H1 (cell line): Measurements from ENCODE around the gene RB1. TPM values are rescaled to one million over a fixed set of nuclear protein-coding genes. Genes with fewer than 3 reads are reported as not detected.
"Not testable (repeated sequence)": the region's sequence is repeated elsewhere in the genome, so short reads cannot be mapped to it uniquely, and the experiment has no call there.

ENCODE experiments used
- CTCF ChIA-PET: fragments of 300-600 bp; sonication (Branson Sonifier 250); formaldehyde crosslinking; loops from one replicate; lab custom pipeline; 2021; ENCODE audit not compliant: partially characterized antibody; lab: Charles Lee
- POLR2A ChIA-PET: fragments of 300-600 bp; sonication (Branson Sonifier 250); formaldehyde crosslinking; loops from one replicate; lab custom pipeline; 2021; ENCODE audit warnings: inconsistent platforms; ENCODE audit not compliant: partially characterized antibody; lab: Charles Lee
- DNase-seq, 2 experiments: peaks; one replicate each; pipeline versions ENCODE4 v3.0.0 to v3.0.0-alpha.2; 2010 to 2022; ENCODE audit warnings: low spot score in 2 of 2, low read depth in 1 of 2, mixed read lengths in 1 of 2
- FAIRE-seq: peaks from 2 replicates; lab custom pipeline; 2011; peaks lifted over from hg19 to GRCh38; lab: Jason Lieb, UNC
- H2AFZ ChIP-seq: 2 replicates; pipeline ENCODE4 v1.8.1; 2012; ENCODE audit warnings: low read length, inconsistent platforms
- H2AK5ac ChIP-seq: 2 replicates; pipeline ENCODE4 v1.6.1; 2013; ENCODE audit warnings: low read depth, low read length
- H2BK120ac ChIP-seq: replicated peaks from 2 replicates; pipeline ENCODE3; 2013; ENCODE audit warnings: low read depth, low read length, inconsistent platforms
- H2BK12ac ChIP-seq: 2 replicates; pipeline ENCODE4 v1.6.1; 2013; ENCODE audit warnings: low read depth, low read length
- H2BK15ac ChIP-seq: 2 replicates; pipeline ENCODE4 v1.6.1; 2013; ENCODE audit warnings: low read length
- H2BK20ac ChIP-seq: 2 replicates; pipeline ENCODE4 v1.6.1; 2013; ENCODE audit warnings: low read length
- H2BK5ac ChIP-seq: 2 replicates; pipeline ENCODE4 v1.6.1; 2013; ENCODE audit warnings: low read depth, low read length
- H3K14ac ChIP-seq: 2 replicates; pipeline ENCODE4 v1.6.1; 2013; ENCODE audit warnings: inconsistent platforms; ENCODE audit not compliant: insufficient read length
- H3K18ac ChIP-seq: 2 replicates; pipeline ENCODE4 v1.6.1; 2013; ENCODE audit warnings: low read length; ENCODE audit errors: extremely low read depth
- H3K23ac ChIP-seq: 2 replicates; pipeline ENCODE4 v1.6.1; 2013; ENCODE audit warnings: inconsistent platforms; ENCODE audit not compliant: insufficient read length
- H3K23me2 ChIP-seq: 2 replicates; pipeline ENCODE4 v1.6.1; 2013; ENCODE audit warnings: low read depth, low read length
- H3K27ac ChIP-seq: 2 replicates; pipeline ENCODE4 v1.6.1; 2011; ENCODE audit warnings: low read depth, low read length, inconsistent platforms
- H3K27me3 ChIP-seq, 4 experiments: replicated peaks in 1 of 4; 1 replicate in 1 of 4; 2 replicates in 3 of 4; pipeline versions ENCODE4 v1.6.1 to v1.8.1; 2011 to 2013; ENCODE audit warnings: low read length in 3 of 4, mild to moderate bottlenecking in 3 of 4, inconsistent platforms in 2 of 4, mixed read lengths in 2 of 4, moderate library complexity in 1 of 4; ENCODE audit not compliant: control insufficient read depth in 3 of 4, insufficient read depth in 3 of 4; ENCODE audit errors: extremely low read depth in 1 of 4
- H3K36me3 ChIP-seq, 4 experiments: 2 replicates each; pipeline versions ENCODE4 v1.6.1 to v1.8.1; 2011 to 2013; ENCODE audit warnings: mild to moderate bottlenecking in 4 of 4, low read length in 3 of 4, moderate library complexity in 2 of 4, control low read depth in 1 of 4, inconsistent platforms in 1 of 4; ENCODE audit not compliant: insufficient read depth in 4 of 4, control insufficient read depth in 2 of 4
- H3K4ac ChIP-seq: replicated peaks from 2 replicates; pipeline ENCODE3; 2013; ENCODE audit warnings: low read length, low read depth, mixed read lengths, inconsistent platforms; ENCODE audit not compliant: insufficient read length
- H3K4me1 ChIP-seq, 4 experiments: replicated peaks in 1 of 4; 1 replicate in 1 of 4; 2 replicates in 3 of 4; pipeline versions ENCODE4 v1.6.1 to v1.8.1; 2011 to 2013; ENCODE audit warnings: low read length in 3 of 4, inconsistent platforms in 2 of 4, mixed read lengths in 1 of 4; ENCODE audit not compliant: insufficient read depth in 4 of 4, control insufficient read depth in 3 of 4
- H3K4me2 ChIP-seq, 2 experiments: 2 replicates each; pipeline versions ENCODE4 v1.6.1 to v1.8.1; 2011 to 2013; ENCODE audit warnings: low read depth in 2 of 2, low read length in 2 of 2, control low read depth in 1 of 2, inconsistent platforms in 1 of 2, mild to moderate bottlenecking in 1 of 2; ENCODE audit not compliant: insufficient read depth in 1 of 2
- H3K4me3 ChIP-seq, 4 experiments: fragments of 200-600, 300-600 bp in 1 of 4; sonication (generic), shearing (Covaris generic), sonication (Bioruptor Twin) in 1 of 4; 2 replicates each; pipeline versions ENCODE4 v1.5.1 to v1.8.1; 2011 to 2016; ENCODE audit warnings: low read length in 4 of 4, low read depth in 3 of 4, control low read depth in 2 of 4, inconsistent platforms in 2 of 4, mild to moderate bottlenecking in 2 of 4, mixed read lengths in 1 of 4, moderate library complexity in 1 of 4; ENCODE audit not compliant: insufficient read depth in 2 of 4; ENCODE audit errors: extremely low read depth in 1 of 4
- H3K56ac ChIP-seq: replicated peaks from 2 replicates; pipeline ENCODE3; 2013; ENCODE audit warnings: low read depth, mild to moderate bottlenecking, mixed read lengths, low read length, inconsistent platforms; ENCODE audit not compliant: insufficient read length
- H3K79me1 ChIP-seq: 2 replicates; pipeline ENCODE4 v1.6.1; 2013; ENCODE audit warnings: low read depth, low read length, control low read depth
- H3K79me2 ChIP-seq, 2 experiments: 2 replicates each; pipeline versions ENCODE4 v1.6.1 to v1.8.1; 2012 to 2013; ENCODE audit warnings: low read length in 2 of 2, mild to moderate bottlenecking in 2 of 2, inconsistent platforms in 1 of 2; ENCODE audit not compliant: insufficient read depth in 2 of 2, control insufficient read depth in 1 of 2
- H3K9ac ChIP-seq, 4 experiments: replicated peaks in 1 of 4; 1 replicate in 1 of 4; 2 replicates in 3 of 4; pipeline versions ENCODE4 v1.6.1 to v1.8.1; 2011 to 2013; ENCODE audit warnings: low read depth in 3 of 4, low read length in 3 of 4, control low read depth in 2 of 4, mild to moderate bottlenecking in 2 of 4, moderate library complexity in 2 of 4, inconsistent platforms in 1 of 4; ENCODE audit errors: extremely low read depth in 1 of 4
- H3K9me3 ChIP-seq, 2 experiments: 2 replicates each; pipeline versions ENCODE4 v1.6.1 to v1.8.1; 2012 to 2013; ENCODE audit warnings: mild to moderate bottlenecking in 2 of 2, moderate library complexity in 2 of 2, control low read depth in 1 of 2, inconsistent platforms in 1 of 2, low read depth in 1 of 2, low read length in 1 of 2, mixed read lengths in 1 of 2; ENCODE audit not compliant: insufficient read depth in 2 of 2
- H4K20me1 ChIP-seq, 2 experiments: replicated peaks in 1 of 2; 2 replicates each; pipeline versions ENCODE3 to v1.8.1; 2011 to 2013; ENCODE audit warnings: inconsistent platforms in 2 of 2, low read length in 2 of 2, mild to moderate bottlenecking in 1 of 2; ENCODE audit not compliant: insufficient read depth in 2 of 2, control insufficient read depth in 1 of 2
- H4K5ac ChIP-seq: 2 replicates; pipeline ENCODE4 v1.6.1; 2013; ENCODE audit warnings: low read length, low read depth, mixed read lengths, inconsistent platforms; ENCODE audit not compliant: insufficient read length
- H4K8ac ChIP-seq: 2 replicates; pipeline ENCODE4 v1.8.0; 2013; ENCODE audit warnings: mild to moderate bottlenecking, moderate library complexity, low read length, inconsistent platforms; ENCODE audit not compliant: insufficient read depth; ENCODE audit errors: extremely low read depth
- H4K91ac ChIP-seq: replicated peaks from 2 replicates; pipeline ENCODE3; 2013; ENCODE audit warnings: low read length, mixed read lengths, inconsistent platforms; ENCODE audit not compliant: insufficient read length
- RNF2 ChIP-seq: fragments of 200-900, 300-1000 bp; sonication (generic); IDR thresholded peaks from 2 replicates; pipeline ENCODE4 v1.7.1; 2016; ENCODE audit warnings: borderline replicate concordance, low read depth, mild to moderate bottlenecking, antibody characterized with exemption, low read length; ENCODE audit not compliant: poor library complexity, severe bottlenecking; ENCODE audit errors: missing control alignments
- polyA plus RNA-seq, 7 experiments: library from polyadenylated mRNA; depleted of rRNA in 3 of 7; stranded (reverse) in 5 of 7; unstranded in 2 of 7; fragments of >200 nt in 5 of 7; fragments of 200-250 nt in 2 of 7; gene quantifications; 1 replicate in 5 of 7; 2 replicates in 1 of 7; 4 replicates in 1 of 7; pipeline versions ENCODE4 v1.2.1 to v1.2.3, GENCODE V29; 2011 to 2013; ENCODE audit warnings: missing spikeins in 2 of 7, mixed read lengths in 2 of 7
- total RNA-seq: library from RNA; stranded (reverse); fragmentation: NEBNext Ultra II Directional; extraction: Animal tissue kit (Norgen Biotek cat#: 25700); gene quantifications from 2 replicates; pipeline ENCODE4 v1.2.1, GENCODE V29; 2021
- TF ChIP-seq, protein P1 (sequence below), 3 experiments: IDR thresholded peaks; 1 replicate in 2 of 3; 2 replicates in 1 of 3; pipeline versions ENCODE4 v1.5.1 to v1.6.1; 2011; ENCODE audit warnings: low read length in 3 of 3, mild to moderate bottlenecking in 3 of 3, inconsistent platforms in 2 of 3, low read depth in 1 of 3, moderate library complexity in 1 of 3; ENCODE audit not compliant: insufficient read depth in 1 of 3; ENCODE audit errors: control extremely low read depth in 1 of 3

Gene RB1
- total and polyA plus RNA-seq, 2 of the 8 experiments (the other 6 are each of a cell fraction or from before 2014, with no cell fraction given), result 4.1 to 17.5 TPM

DNA sequence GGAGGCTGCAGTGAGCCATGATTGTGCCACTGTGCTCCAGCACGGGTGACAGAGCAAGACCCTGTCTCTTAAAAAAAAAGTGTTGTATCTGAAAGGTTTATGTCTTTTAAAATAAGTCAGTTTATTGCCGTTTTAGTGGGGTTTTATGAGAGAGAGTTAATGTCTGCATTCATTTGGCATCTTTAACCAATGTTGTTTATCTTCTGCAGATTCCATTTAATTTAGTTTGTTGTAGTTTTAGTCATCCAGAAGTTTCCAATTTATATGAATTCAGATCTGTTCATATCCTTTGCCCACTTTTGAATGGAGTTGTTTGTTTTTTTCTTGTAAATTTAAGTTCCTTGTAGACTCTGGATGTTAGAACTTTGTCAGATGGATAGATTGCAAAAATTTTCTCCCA is 146.1 kb downstream of the RB1 start (continued):
- TF ChIP-seq, protein P1, sequence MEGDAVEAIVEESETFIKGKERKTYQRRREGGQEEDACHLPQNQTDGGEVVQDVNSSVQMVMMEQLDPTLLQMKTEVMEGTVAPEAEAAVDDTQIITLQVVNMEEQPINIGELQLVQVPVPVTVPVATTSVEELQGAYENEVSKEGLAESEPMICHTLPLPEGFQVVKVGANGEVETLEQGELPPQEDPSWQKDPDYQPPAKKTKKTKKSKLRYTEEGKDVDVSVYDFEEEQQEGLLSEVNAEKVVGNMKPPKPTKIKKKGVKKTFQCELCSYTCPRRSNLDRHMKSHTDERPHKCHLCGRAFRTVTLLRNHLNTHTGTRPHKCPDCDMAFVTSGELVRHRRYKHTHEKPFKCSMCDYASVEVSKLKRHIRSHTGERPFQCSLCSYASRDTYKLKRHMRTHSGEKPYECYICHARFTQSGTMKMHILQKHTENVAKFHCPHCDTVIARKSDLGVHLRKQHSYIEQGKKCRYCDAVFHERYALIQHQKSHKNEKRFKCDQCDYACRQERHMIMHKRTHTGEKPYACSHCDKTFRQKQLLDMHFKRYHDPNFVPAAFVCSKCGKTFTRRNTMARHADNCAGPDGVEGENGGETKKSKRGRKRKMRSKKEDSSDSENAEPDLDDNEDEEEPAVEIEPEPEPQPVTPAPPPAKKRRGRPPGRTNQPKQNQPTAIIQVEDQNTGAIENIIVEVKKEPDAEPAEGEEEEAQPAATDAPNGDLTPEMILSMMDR (IDR thresholded peaks at IDR 0.05; ENCODE audit: control extremely low read depth in 1 of 3, insufficient read depth in 1 of 3, low read depth in 1 of 3, low read length in 3 of 3), result no peak
- TF ChIP-seq RNF2, result no peak
- TF ChIP-seq, all 59 proteins: peak for 0

DNA sequence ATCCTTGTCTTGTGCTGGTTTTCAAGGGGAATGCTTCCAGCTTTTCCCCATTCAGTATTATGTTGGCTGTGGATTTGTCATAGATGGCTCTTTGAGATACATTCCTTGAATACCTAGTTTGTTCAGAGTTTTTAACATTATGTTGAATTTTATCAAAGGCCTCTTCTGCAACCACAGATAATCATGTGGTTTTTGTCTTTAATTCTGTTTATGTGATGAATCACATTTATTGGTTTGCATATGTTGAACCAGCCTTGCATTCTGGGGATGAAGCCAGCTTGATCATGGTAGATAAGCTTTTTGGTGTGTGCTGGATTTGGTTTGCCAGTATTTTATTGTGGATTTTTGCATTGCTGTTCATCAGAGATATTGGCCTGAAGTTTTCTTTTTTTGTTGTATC is 147.6 kb downstream of the RB1 start:
- H3K4me1 ChIP-seq, H3K23me2 ChIP-seq, H4K5ac ChIP-seq, H4K8ac ChIP-seq, H3K36me3 ChIP-seq, H3K14ac ChIP-seq, H2BK15ac ChIP-seq, H4K91ac ChIP-seq, CTCF ChIA-PET, H2AFZ ChIP-seq, H3K4me3 ChIP-seq, FAIRE-seq, H3K18ac ChIP-seq, H2AK5ac ChIP-seq, H3K27ac ChIP-seq, H3K9ac ChIP-seq, H2BK20ac ChIP-seq, H3K9me3 ChIP-seq, H3K27me3 ChIP-seq, H2BK12ac ChIP-seq, H3K79me1 ChIP-seq, H2BK5ac ChIP-seq, H2BK120ac ChIP-seq, DNase-seq, H3K23ac ChIP-seq, POLR2A ChIA-PET, H4K20me1 ChIP-seq, H3K4me2 ChIP-seq, H3K4ac ChIP-seq, H3K56ac ChIP-seq, H3K79me2 ChIP-seq: not testable (repeated sequence)
